HepG2 (cell line): ENCODE measurements around the gene OPA3. TPM values are rescaled to one million over a fixed set of nuclear protein-coding genes. Genes with fewer than 3 reads are reported as not detected.
A peak's percentile ranks its signal among the peaks of the same experiment; 100 is the strongest.

ENCODE experiments used
- AHR ChIP-seq: IDR thresholded peaks from 2 replicates; pipeline ENCODE4 v1.6.1; 2018; ENCODE audit warnings: missing genetic modification reagents, missing compliant biosample characterization
- ARID4A ChIP-seq: sonication (generic); formaldehyde crosslinking; IDR thresholded peaks from 2 replicates; pipeline ENCODE4 v1.5.0; 2020; ENCODE audit warnings: mild to moderate bottlenecking, missing genetic modification reagents, borderline replicate concordance
- ASH2L ChIP-seq: fragments of 300-600, 200-600 bp; sonication (generic); IDR thresholded peaks from 2 replicates; pipeline ENCODE4 v1.7.0; 2017; ENCODE audit warnings: low read depth, mild to moderate bottlenecking, moderate library complexity, mixed read lengths, low read length; ENCODE audit not compliant: insufficient read length
- BORCS8-MEF2B ChIP-seq: sonication (generic); formaldehyde crosslinking; IDR thresholded peaks from 2 replicates; pipeline ENCODE4 v1.8.0; 2022; ENCODE audit warnings: mild to moderate bottlenecking, missing genetic modification reagents
- CC2D1A ChIP-seq: sonication (generic); formaldehyde crosslinking; IDR thresholded peaks from 2 replicates; pipeline ENCODE4 v1.8.1; 2023; ENCODE audit warnings: mild to moderate bottlenecking, missing genetic modification reagents
- CHCHD3 ChIP-seq: sonication (generic); formaldehyde crosslinking; IDR thresholded peaks from 2 replicates; pipeline ENCODE4 v1.8.0; 2022; ENCODE audit warnings: mild to moderate bottlenecking, missing genetic modification reagents, moderate library complexity
- FOXK1 ChIP-seq: sonication (generic); formaldehyde crosslinking; IDR thresholded peaks from 2 replicates; pipeline ENCODE4 v1.4.0; 2020; ENCODE audit warnings: low read depth, missing genetic modification reagents, borderline replicate concordance
- GABPA ChIP-seq, 2 experiments: IDR thresholded peaks; 2 replicates each; pipeline ENCODE4 v1.6.1; 2011 to 2016; ENCODE audit warnings: low read depth in 2 of 2, low read length in 1 of 2, missing biosample characterization in 1 of 2, missing genetic modification characterization in 1 of 2
- HMG20B ChIP-seq: conservative IDR thresholded peaks from 2 replicates; pipeline ENCODE4 v1.6.1; 2016; ENCODE audit warnings: missing genetic modification reagents, missing compliant biosample characterization
- KMT2A ChIP-seq: sonication (generic); formaldehyde crosslinking; IDR thresholded peaks from 2 replicates; pipeline ENCODE4 v1.4.0; 2020; ENCODE audit warnings: missing genetic modification reagents
- PCBP1 ChIP-seq: fragments of 200-400 bp; formaldehyde crosslinking; IDR thresholded peaks from 2 replicates; pipeline ENCODE4 v1.6.1; 2017; ENCODE audit warnings: mild to moderate bottlenecking, low read depth, low read length, borderline replicate concordance
- PHF21A ChIP-seq: sonication (generic); formaldehyde crosslinking; IDR thresholded peaks from 2 replicates; pipeline ENCODE4 v1.5.0; 2020; ENCODE audit warnings: mild to moderate bottlenecking, missing genetic modification reagents
- REST ChIP-seq, 2 experiments: IDR thresholded peaks; 2 replicates each; pipeline ENCODE4 v1.6.1; 2011 to 2012; ENCODE audit warnings: low read length in 2 of 2, borderline replicate concordance in 1 of 2, low read depth in 1 of 2, mild to moderate bottlenecking in 1 of 2, moderate library complexity in 1 of 2
- SOX5 ChIP-seq: IDR thresholded peaks from 2 replicates; pipeline ENCODE4 v1.6.1; 2016; ENCODE audit warnings: borderline replicate concordance
- ZNF136 ChIP-seq: sonication (generic); formaldehyde crosslinking; IDR thresholded peaks from 2 replicates; pipeline ENCODE4 v1.8.1; 2022; ENCODE audit warnings: low read depth, mild to moderate bottlenecking, moderate library complexity, missing genetic modification reagents
- ZNF331 ChIP-seq: sonication (generic); formaldehyde crosslinking; IDR thresholded peaks from 2 replicates; pipeline ENCODE4 v1.4.0; 2020; ENCODE audit warnings: missing genetic modification reagents
- ZNF354B ChIP-seq: sonication (generic); formaldehyde crosslinking; IDR thresholded peaks from 2 replicates; pipeline ENCODE4 v1.8.0; 2022; ENCODE audit warnings: mild to moderate bottlenecking, missing genetic modification reagents
- ZNF432 ChIP-seq: sonication (generic); formaldehyde crosslinking; IDR thresholded peaks from 2 replicates; pipeline ENCODE4 v1.5.0; 2020; ENCODE audit warnings: missing genetic modification reagents, mild to moderate bottlenecking, borderline replicate concordance
- ZNF563 ChIP-seq: sonication (generic); formaldehyde crosslinking; IDR thresholded peaks from 2 replicates; pipeline ENCODE4 v1.8.0; 2022; ENCODE audit warnings: mild to moderate bottlenecking, moderate library complexity, missing genetic modification reagents
- ZNF577 ChIP-seq: sonication (generic); formaldehyde crosslinking; IDR thresholded peaks from 2 replicates; pipeline ENCODE4 v1.4.0; 2020; ENCODE audit warnings: mild to moderate bottlenecking, low read depth, missing genetic modification reagents, borderline replicate concordance
- polyA plus RNA-seq, 8 experiments: library from polyadenylated mRNA; depleted of rRNA in 3 of 8; stranded (reverse) in 7 of 8; unstranded in 1 of 8; fragments of >200 nt; fragmentation: Illumina TruSeq in 4 of 8; extraction: Trizol in 4 of 8; gene quantifications; 2 replicates each; pipeline versions ENCODE4 v1.2.1 to v1.2.3, GENCODE V29; 2011 to 2016; ENCODE audit warnings: low read depth in 4 of 8, missing spikeins in 1 of 8, mixed read lengths in 1 of 8; ENCODE audit not compliant: insufficient read depth in 1 of 8
- total RNA-seq, 5 experiments: library from RNA; depleted of rRNA; stranded (reverse); fragments of >200 nt; fragmentation: Illumina TruSeq; extraction: Trizol; gene quantifications; 2 replicates each; pipeline ENCODE4 v1.2.3, GENCODE V29; 2016; ENCODE audit warnings: low read depth in 1 of 5

The OPA3 gene
- total and polyA plus RNA-seq, 2 of the 13 experiments (the other 11 are each of a cell fraction or from before 2014, with no cell fraction given) = 8.3 to 17.7 TPM

GRCh38 chr19:45577111-45577905 is 7.3 kb downstream of the OPA3 start (continued):
- no peak for TF ChIP-seq ZNF432
- TF ChIP-seq BORCS8-MEF2B (CRISPR knock-in tag) = no peak
- peak; percentile 31; the same call in 1 of the 2 replicates for TF ChIP-seq SOX5 (CRISPR knock-in tag)
- no peak for TF ChIP-seq CHCHD3 (CRISPR knock-in tag)
- TF ChIP-seq HMG20B (CRISPR knock-in tag) = peak; percentile 47; the same call in 1 of the 2 replicates
- TF ChIP-seq ASH2L = no peak
- TF ChIP-seq REST (IDR thresholded peaks at IDR 0.05; ENCODE audit: borderline replicate concordance in 1 of 2, low read depth in 1 of 2, low read length in 2 of 2) = peak in 1 of 2 experiments; percentile 37; a peak in 1 of 4 replicates
- TF ChIP-seq ZNF563 (CRISPR knock-in tag) = no peak
- peak; percentile 64; the same call in 1 of the 2 replicates for TF ChIP-seq ARID4A (CRISPR knock-in tag)
- TF ChIP-seq FOXK1 (CRISPR knock-in tag) = peak; percentile 58
- peak; percentile 31; the same call in 1 of the 2 replicates for TF ChIP-seq AHR (CRISPR knock-in tag)
- TF ChIP-seq PHF21A = peak; percentile 66; the same call in 1 of the 2 replicates
- peak; percentile 9; the same call in 1 of the 2 replicates for TF ChIP-seq ZNF331 (CRISPR knock-in tag)
- no peak for TF ChIP-seq PCBP1
- TF ChIP-seq ZNF577 = no peak
- no peak for TF ChIP-seq GABPA (IDR thresholded peaks at IDR 0.05; ENCODE audit: low read depth, low read length)
- no peak for TF ChIP-seq GABPA (CRISPR knock-in tag; IDR thresholded peaks at IDR 0.05; ENCODE audit: low read depth)
- TF ChIP-seq KMT2A (CRISPR knock-in tag) = no peak
- no peak for TF ChIP-seq CC2D1A (CRISPR knock-in tag)
- TF ChIP-seq ZNF354B = no peak
- no peak for TF ChIP-seq ZNF136
